ENCODE results near the gene NF2.

GRCh38 chr22:29697853-29698598 lies 94.6 kb downstream of the NF2 start:
- TF ChIP-seq CTCF (IDR thresholded peaks at IDR 0.05; ENCODE audit: low read depth, low read length) (no peak), EZH2phosphoT487 (IDR thresholded peaks at IDR 0.05; ENCODE audit: low read depth) (no peak)

Measured in OCI-LY3 (cell line).